HG02610 (cell line): ENCODE measurements around the gene TEX52.

Experiments
- ATAC-seq: cut with Tn5 transposase; IDR thresholded peaks from one replicate; pipeline ENCODE4 v1.9.1; 2021; ENCODE audit warnings: mild to moderate bottlenecking, moderate library complexity; ENCODE audit not compliant: unreplicated experiment

The TEX52 gene

GRCh38 chr12:2801044-2801783 lies 55.6 kb downstream of the TEX52 start:
- no peak for ATAC-seq

DNA sequence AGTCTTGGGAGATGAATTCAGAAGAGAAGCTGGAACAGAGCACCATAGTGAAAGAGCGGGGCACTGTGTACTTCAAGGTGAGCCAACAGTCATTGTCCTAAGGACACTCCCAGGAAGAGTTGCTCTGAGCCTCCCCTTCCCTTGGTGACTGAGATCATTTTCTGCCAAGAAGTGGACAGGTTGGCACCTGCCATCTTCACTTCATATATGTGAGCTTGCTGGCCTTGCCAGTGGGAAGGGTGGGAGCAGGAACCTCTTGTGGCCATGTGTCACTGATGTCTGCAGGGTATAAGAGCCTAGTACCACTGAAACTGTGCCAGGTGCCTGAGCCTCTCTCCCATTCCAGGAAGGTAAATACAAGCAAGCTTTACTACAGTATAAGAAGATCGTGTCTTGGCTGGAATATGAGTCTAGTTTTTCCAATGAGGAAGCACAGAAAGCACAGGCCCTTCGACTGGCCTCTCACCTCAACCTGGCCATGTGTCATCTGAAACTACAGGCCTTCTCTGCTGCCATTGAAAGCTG lies 56.7 kb downstream of the TEX52 start:
- ATAC-seq = no peak
